ENCODE measurements around the gene GRAMD1C.

The GRAMD1C gene

DNA sequence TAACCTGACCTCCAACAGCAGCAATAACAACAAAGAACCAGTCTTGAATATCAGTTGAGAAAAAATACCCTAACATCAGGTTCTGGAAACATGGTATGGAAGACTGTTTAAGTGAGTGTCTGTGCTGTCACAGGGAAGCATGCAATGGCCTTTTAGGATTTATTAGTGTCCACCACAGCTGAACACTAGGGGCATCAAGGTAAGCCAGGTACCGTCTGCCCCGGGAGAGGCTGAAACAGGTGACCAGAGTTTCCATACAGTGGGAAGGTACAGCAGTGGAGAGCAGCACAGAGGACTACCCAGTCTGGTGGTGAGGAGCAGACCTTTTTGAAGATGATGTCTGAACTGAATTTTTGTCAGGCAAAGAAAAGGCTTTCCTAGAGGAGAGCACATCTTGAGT lies 127.6 kb downstream of the GRAMD1C start:
- no peaks in the 10 kb centered on the region for H3K9me3 ChIP-seq (ENCODE audit: control insufficient read depth, low read length)
- H3K4me1 ChIP-seq (ENCODE audit: control insufficient read depth, insufficient read depth, low read length): no peaks in the 10 kb centered on the region
- H3K27me3 ChIP-seq (ENCODE audit: control insufficient read depth, insufficient read depth, low read length): no peaks in the 10 kb centered on the region
- no peak overlapping the region for H3K4me3 ChIP-seq (ENCODE audit: low read length)
- H3K36me3 ChIP-seq (ENCODE audit: control insufficient read depth, insufficient read depth, low read length): no peaks in the 10 kb centered on the region
- no peak overlapping the region for H3K9ac ChIP-seq (ENCODE audit: low read length)

GRCh38 chr3:113968986-113969385 lies 130.4 kb downstream of the GRAMD1C start:
- no peak overlapping the region for H3K4me3 ChIP-seq (ENCODE audit: low read length)
- no peaks in the 10 kb centered on the region for H3K27me3 ChIP-seq (ENCODE audit: control insufficient read depth, insufficient read depth, low read length)
- no peaks in the 10 kb centered on the region for H3K36me3 ChIP-seq (ENCODE audit: control insufficient read depth, insufficient read depth, low read length)
- no peak overlapping the region for H3K9ac ChIP-seq (ENCODE audit: low read length)
- H3K4me1 ChIP-seq (ENCODE audit: control insufficient read depth, insufficient read depth, low read length): no peaks in the 10 kb centered on the region
- H3K9me3 ChIP-seq (ENCODE audit: control insufficient read depth, low read length): no peaks in the 10 kb centered on the region

DNA sequence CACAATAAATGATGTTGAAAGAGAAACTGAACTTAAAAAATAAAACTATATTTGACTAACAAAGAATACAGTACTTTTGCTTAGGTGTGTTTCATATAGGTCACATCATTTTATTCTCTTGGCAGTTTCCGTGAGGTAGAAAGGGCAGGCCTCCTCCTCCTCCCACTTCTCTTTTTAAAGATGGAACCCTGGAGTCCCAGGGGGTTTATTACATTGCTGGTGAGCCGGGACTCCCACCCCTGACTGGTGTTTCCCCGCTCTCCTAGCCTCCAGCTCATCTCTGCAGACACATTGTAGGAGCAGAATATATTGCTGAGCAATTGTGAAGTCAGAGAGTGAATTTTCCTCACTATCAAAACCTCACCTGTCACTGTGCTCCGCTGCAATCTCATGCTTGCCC lies 139.2 kb downstream of the GRAMD1C start:
- no peaks in the 10 kb centered on the region for H3K27me3 ChIP-seq (ENCODE audit: control insufficient read depth, insufficient read depth, low read length)
- H3K36me3 ChIP-seq (ENCODE audit: control insufficient read depth, insufficient read depth, low read length): no peaks in the 10 kb centered on the region
- H3K9me3 ChIP-seq (ENCODE audit: control insufficient read depth, low read length): no peaks in the 10 kb centered on the region
- no peak overlapping the region for H3K9ac ChIP-seq (ENCODE audit: low read length)
- no peak overlapping the region for H3K4me3 ChIP-seq (ENCODE audit: low read length)
- no peaks in the 10 kb centered on the region for H3K4me1 ChIP-seq (ENCODE audit: control insufficient read depth, insufficient read depth, low read length)

DNA sequence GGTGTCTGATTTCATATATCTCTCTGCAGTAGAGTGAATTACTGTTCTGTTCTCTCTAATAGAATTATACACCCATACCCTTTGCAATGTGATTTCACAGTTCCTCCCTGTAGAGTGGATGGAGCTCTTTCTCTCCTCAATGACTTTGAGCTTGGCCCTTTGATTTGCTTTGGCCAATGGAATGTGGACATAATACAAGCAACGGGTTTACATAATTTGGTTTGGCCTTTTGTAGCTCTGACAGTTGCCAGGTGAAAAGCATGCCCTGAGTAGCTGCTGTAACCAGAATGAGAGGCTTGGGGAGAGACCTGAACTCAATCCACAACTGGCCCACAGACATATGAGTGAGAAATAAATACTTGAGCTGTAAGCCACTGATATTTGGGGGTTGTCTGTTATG lies 141.3 kb downstream of the GRAMD1C start:
- H3K27me3 ChIP-seq (ENCODE audit: control insufficient read depth, insufficient read depth, low read length): no peaks in the 10 kb centered on the region
- H3K36me3 ChIP-seq (ENCODE audit: control insufficient read depth, insufficient read depth, low read length): no peaks in the 10 kb centered on the region
- H3K4me1 ChIP-seq (ENCODE audit: control insufficient read depth, insufficient read depth, low read length): no peaks in the 10 kb centered on the region
- H3K9ac ChIP-seq (ENCODE audit: low read length): no peak overlapping the region
- no peak overlapping the region for H3K4me3 ChIP-seq (ENCODE audit: low read length)
- no peaks in the 10 kb centered on the region for H3K9me3 ChIP-seq (ENCODE audit: control insufficient read depth, low read length)

DNA sequence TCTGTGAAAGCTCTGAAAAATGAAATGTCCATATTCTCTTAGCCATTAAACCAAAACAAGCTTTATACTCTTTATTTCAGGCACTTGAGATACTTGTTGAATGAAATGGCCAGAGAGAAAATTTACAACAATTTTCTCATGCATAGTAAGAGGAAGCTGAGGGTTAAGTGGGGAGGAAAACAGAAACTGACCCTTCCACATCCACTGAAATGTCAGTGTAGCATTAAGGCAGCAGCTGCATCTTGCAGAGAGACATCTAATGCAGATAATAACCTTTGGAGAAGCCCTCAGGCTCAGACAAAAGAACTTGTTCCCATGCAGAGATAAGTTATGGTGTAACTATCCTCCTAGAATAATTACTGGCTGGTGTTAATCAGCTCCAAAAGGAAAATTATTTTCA lies 143.2 kb downstream of the GRAMD1C start:
- H3K36me3 ChIP-seq (ENCODE audit: control insufficient read depth, insufficient read depth, low read length): no peaks in the 10 kb centered on the region
- no peak overlapping the region for H3K9ac ChIP-seq (ENCODE audit: low read length)
- H3K4me1 ChIP-seq (ENCODE audit: control insufficient read depth, insufficient read depth, low read length): no peaks in the 10 kb centered on the region
- no peaks in the 10 kb centered on the region for H3K27me3 ChIP-seq (ENCODE audit: control insufficient read depth, insufficient read depth, low read length)
- no peaks in the 10 kb centered on the region for H3K9me3 ChIP-seq (ENCODE audit: control insufficient read depth, low read length)
- H3K4me3 ChIP-seq (ENCODE audit: low read length): no peak overlapping the region

DNA sequence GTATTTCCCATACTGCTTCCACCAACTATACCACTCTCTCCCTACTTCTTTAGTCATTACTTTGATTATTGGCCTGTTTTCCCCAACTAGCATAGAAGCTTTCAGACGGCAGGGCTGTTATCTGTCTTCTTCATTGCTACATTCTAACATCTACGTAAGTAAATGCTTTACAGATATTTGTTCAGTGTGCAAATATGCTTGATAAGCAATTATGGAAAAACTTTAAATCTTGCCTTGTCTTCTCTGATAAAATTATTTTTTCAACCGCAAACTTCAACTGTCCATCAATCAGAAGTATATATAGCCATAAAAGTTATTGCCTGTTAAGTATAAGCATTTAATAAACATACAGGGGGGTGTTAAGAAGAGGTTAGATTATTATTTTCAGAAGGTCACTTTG lies 145.0 kb downstream of the GRAMD1C start:
- no peaks in the 10 kb centered on the region for H3K36me3 ChIP-seq (ENCODE audit: control insufficient read depth, insufficient read depth, low read length)

GRCh38 chr3:113985541-113985940 lies 147.0 kb downstream of the GRAMD1C start:
- H3K36me3 ChIP-seq (ENCODE audit: control insufficient read depth, insufficient read depth, low read length): no peaks in the 10 kb centered on the region
- no peaks in the 10 kb centered on the region for H3K9me3 ChIP-seq (ENCODE audit: control insufficient read depth, low read length)
- no peaks in the 10 kb centered on the region for H3K4me1 ChIP-seq (ENCODE audit: control insufficient read depth, insufficient read depth, low read length)
- no peak overlapping the region for H3K4me3 ChIP-seq (ENCODE audit: low read length)
- no peak overlapping the region for H3K9ac ChIP-seq (ENCODE audit: low read length)
- H3K27me3 ChIP-seq (ENCODE audit: control insufficient read depth, insufficient read depth, low read length): no peaks in the 10 kb centered on the region

More for the DNA sequence above, 145.0 kb downstream of the GRAMD1C start:
- Histone ChIP-seq H3K4me3 (ENCODE audit: low read length) (no peak overlapping the region), H3K4me1 (ENCODE audit: control insufficient read depth, insufficient read depth, low read length) (no peaks in the 10 kb centered on the region), H3K27me3 (ENCODE audit: control insufficient read depth, insufficient read depth, low read length) (no peaks in the 10 kb centered on the region), H3K9me3 (ENCODE audit: control insufficient read depth, low read length) (no peaks in the 10 kb centered on the region), H3K9ac (ENCODE audit: low read length) (no peak overlapping the region)

Data from mucosa of stomach (tissue), 1 donor.